ENCODE results near the gene ATPAF2.
A peak's percentile ranks its signal among the peaks of the same experiment; 100 is the strongest.

ATPAF2 gene

DNA sequence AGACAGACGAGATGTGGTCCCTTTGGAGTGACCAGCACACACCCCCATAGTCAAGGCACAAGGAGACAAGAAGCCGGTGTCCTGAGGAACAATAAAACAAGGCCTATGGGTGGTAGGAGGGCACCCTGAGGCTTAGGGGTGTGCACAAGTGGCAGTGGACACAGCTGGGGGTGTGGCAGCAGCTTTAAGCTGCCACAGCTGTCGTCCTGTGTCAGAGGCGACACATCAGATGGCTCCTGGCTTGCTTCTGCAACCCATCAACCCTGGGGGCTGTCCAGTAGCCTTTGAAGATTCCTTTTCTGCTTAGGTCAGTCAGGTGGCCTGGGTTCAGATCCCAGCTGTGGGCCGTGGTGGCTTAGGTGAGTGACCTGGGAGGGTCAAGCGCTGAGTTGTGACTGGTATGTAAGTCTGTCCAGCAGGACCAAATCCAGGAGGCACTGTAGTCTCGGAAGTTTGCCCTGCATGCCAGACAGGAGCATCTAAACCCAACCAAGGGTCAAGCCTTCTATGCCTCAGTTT is 50.5 kb downstream of the ATPAF2 start:
- no peak for DNase-seq (ENCODE audit: low read depth, low spot score)
- TF ChIP-seq, protein P1, sequence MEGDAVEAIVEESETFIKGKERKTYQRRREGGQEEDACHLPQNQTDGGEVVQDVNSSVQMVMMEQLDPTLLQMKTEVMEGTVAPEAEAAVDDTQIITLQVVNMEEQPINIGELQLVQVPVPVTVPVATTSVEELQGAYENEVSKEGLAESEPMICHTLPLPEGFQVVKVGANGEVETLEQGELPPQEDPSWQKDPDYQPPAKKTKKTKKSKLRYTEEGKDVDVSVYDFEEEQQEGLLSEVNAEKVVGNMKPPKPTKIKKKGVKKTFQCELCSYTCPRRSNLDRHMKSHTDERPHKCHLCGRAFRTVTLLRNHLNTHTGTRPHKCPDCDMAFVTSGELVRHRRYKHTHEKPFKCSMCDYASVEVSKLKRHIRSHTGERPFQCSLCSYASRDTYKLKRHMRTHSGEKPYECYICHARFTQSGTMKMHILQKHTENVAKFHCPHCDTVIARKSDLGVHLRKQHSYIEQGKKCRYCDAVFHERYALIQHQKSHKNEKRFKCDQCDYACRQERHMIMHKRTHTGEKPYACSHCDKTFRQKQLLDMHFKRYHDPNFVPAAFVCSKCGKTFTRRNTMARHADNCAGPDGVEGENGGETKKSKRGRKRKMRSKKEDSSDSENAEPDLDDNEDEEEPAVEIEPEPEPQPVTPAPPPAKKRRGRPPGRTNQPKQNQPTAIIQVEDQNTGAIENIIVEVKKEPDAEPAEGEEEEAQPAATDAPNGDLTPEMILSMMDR (IDR thresholded peaks at IDR 0.05; ENCODE audit: low read depth, low read length): no peak
- in situ Hi-C loops (cut with HindIII; ENCODE audit: low sequenced_read_pairs): no loop called here
- no peak overlapping the region for H3K4me3 ChIP-seq (ENCODE audit: low read depth, low read length)

DNA sequence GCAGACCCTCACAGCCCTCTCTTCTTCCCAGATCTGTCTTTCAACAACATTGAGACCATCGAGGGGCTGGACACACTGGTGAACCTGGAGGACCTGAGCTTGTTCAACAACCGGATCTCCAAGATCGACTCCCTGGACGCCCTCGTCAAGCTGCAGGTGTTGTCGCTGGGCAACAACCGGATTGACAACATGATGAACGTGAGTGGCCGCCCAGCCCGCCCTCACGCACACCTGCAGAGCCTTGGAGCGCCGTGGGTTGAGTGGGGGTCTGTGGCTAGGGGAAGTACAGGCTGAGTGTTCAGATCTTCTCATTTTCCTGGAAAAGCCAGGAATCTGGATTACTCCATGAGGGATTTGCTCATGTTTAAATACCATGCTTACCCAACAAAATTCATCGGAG is 51.1 kb downstream of the ATPAF2 start:
- DNase-seq (ENCODE audit: low read depth, low spot score): no peak
- no peak overlapping the region for H3K4me3 ChIP-seq (ENCODE audit: low read depth, low read length)

DNA sequence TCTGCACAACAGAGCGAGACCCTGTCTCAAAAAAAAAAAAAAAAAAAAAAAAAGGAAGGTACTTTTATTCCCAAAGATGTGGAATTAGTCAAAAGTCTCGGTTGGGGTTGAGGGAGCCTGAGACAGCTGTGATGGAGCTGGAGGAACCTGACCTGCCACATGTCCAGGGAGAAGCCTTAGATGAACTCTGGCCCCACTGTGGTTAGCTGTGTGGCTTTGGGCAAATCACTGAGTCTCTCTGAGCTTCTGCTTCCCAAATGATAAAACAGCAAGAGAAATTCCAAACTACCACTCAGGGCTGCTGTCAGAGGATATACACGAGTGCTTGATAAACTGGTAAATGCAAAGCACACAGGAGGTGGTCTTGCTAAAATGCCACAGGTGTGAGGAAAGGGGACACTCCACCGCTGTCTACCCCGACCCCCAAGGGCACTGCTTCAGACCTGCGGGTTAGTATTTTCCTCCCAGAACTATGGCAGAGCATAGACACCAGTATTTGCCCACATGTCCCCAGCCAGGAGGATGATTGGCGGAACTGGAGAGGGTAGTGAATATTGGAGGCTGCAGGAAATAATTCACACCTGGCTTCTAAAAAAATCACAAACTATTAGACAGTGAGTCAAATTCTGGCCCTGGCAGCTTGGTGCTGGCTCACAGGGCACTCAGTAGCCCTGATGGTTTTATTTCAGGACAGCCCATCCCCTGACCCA is 51.6 kb downstream of the ATPAF2 start:
- TF ChIP-seq, protein P1 (IDR thresholded peaks at IDR 0.05; ENCODE audit: low read depth, low read length): no peak
- DNase-seq (ENCODE audit: low read depth, low spot score): no peak
- no peak overlapping the region for H3K4me3 ChIP-seq (ENCODE audit: low read depth, low read length)
- in situ Hi-C loops (cut with HindIII; ENCODE audit: low sequenced_read_pairs): no loop called here

More for the DNA sequence above, 51.1 kb downstream of the ATPAF2 start:
- TF ChIP-seq, protein P1 (IDR thresholded peaks at IDR 0.05; ENCODE audit: low read depth, low read length): no peak
- in situ Hi-C loops (cut with HindIII; ENCODE audit: low sequenced_read_pairs): no loop called here

DNA sequence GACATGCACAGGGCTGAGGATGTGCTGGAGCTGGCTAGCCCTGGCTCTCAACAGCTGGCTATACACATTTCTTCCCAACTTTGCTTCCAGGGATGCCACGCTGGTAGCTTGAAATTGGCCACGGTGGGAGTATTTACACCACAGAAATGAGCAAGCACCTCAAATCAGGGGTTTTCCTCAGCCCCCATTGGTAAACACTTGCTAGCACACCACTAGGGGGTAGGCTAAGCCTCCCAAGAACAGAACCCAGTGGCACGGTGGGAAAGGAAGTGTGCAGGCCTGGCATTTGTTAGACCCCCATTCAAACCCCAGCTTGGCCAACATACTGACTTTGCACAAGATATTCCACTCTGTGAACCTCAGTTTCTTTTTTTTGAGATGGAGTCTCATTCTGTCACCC is 53.4 kb downstream of the ATPAF2 start:
- in situ Hi-C loops (cut with HindIII; ENCODE audit: low sequenced_read_pairs): no loop called here
- no peak for DNase-seq (ENCODE audit: low read depth, low spot score)
- H3K4me3 ChIP-seq (ENCODE audit: low read depth, low read length): no peak overlapping the region
- TF ChIP-seq, protein P1 (IDR thresholded peaks at IDR 0.05; ENCODE audit: low read depth, low read length): peak; percentile 43

DNA sequence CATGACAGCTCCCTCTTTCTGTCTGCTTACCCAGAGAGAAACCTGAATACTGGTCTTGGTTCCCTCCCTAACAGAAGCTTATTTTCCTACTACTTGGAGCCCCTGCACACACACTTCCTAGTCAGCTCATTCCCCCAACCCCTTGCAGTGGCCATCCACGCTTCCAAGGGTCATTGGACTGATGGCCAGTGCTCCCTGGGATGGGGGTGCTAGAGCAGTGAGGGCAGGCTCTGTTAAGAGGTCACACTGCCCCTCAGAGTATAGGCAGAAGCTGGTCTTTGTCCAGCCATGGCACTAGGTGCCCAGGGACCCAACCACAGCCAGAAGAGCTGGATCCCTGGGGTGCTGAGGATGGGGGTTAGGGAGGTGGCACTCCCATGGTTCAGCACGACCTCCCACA is 53.8 kb downstream of the ATPAF2 start:
- TF ChIP-seq, protein P1 (IDR thresholded peaks at IDR 0.05; ENCODE audit: low read depth, low read length): no peak
- in situ Hi-C loops (cut with HindIII; ENCODE audit: low sequenced_read_pairs): no loop called here
- no peak for DNase-seq (ENCODE audit: low read depth, low spot score)
- no peak overlapping the region for H3K4me3 ChIP-seq (ENCODE audit: low read depth, low read length)

DNA sequence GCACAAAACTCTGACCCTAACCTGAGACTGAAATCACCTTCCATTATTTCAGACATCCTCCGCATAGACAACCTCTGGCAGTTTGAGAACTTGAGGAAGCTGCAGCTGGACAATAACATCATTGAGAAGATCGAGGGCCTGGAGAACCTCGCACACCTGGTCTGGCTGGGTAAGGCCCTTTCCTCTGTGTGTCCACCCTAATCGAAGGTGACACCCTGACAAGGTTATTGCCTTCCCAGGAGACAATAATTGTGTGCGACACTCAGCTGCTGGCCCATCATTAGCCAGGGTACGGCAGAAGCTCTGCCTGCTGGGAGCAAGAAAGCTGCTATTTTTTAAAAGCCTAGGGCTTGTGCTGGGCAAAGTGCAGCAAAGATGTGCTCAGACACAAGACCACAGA is 55.2 kb downstream of the ATPAF2 start:
- in situ Hi-C loops (cut with HindIII; ENCODE audit: low sequenced_read_pairs): no loop called here
- TF ChIP-seq, protein P1 (IDR thresholded peaks at IDR 0.05; ENCODE audit: low read depth, low read length): no peak
- H3K4me3 ChIP-seq (ENCODE audit: low read depth, low read length): no peak overlapping the region
- no peak for DNase-seq (ENCODE audit: low read depth, low spot score)
